Thyroid gland (tissue), 4 donors: ENCODE measurements around the gene VMP1. TPM values are rescaled to one million over a fixed set of nuclear protein-coding genes. Genes with fewer than 3 reads are reported as not detected.

ENCODE experiments used
- DNase-seq, 2 donors: peaks; one replicate each; pipeline ENCODE4 v3.0.0-alpha.2; 2019
- H3K27ac ChIP-seq, 3 donors: fragments of 200-600 bp; sonication (generic); 1 replicate in 2 of 3; 2 replicates in 1 of 3; pipeline ENCODE4 v1.5.1; 2016 to 2019; ENCODE audit warnings: mild to moderate bottlenecking in 1 of 3, moderate library complexity in 1 of 3
- H3K27me3 ChIP-seq: fragments of 200-600 bp; sonication (generic); one replicate; pipeline ENCODE4 v1.5.1; 2019
- H3K36me3 ChIP-seq, 2 donors: fragments of 200-600 bp; sonication (generic); one replicate each; pipeline ENCODE4 v1.5.1; 2016 to 2019
- H3K4me1 ChIP-seq, 2 donors: fragments of 200-600 bp; sonication (generic); one replicate each; pipeline ENCODE4 v1.5.1; 2017 to 2019
- H3K4me3 ChIP-seq, 3 donors: fragments of 200-600 bp; sonication (generic); replicated peaks in 1 of 3; 1 replicate in 2 of 3; 2 replicates in 1 of 3; pipeline ENCODE4 v1.5.1; 2016; ENCODE audit warnings: mild to moderate bottlenecking in 1 of 3
- H3K9me3 ChIP-seq: fragments of 200-600 bp; sonication (generic); one replicate; pipeline ENCODE4 v1.5.1; 2017
- CTCF ChIP-seq, 6 experiments: fragments of 200-600 bp in 3 of 6; fragments of 450-650 bp in 3 of 6; sonication (generic) in 3 of 6; IDR thresholded peaks; one replicate each; pipeline ENCODE4 v1.5.1; 2016 to 2019; ENCODE audit warnings: antibody characterized with exemption in 6 of 6, mild to moderate bottlenecking in 2 of 6, inconsistent platforms in 1 of 6, moderate library complexity in 1 of 6
- POLR2A ChIP-seq, 2 donors: fragments of 450-650 bp; IDR thresholded peaks; one replicate each; pipeline ENCODE4 v1.6.1; 2017; ENCODE audit warnings: antibody characterized with exemption in 2 of 2, mild to moderate bottlenecking in 2 of 2, moderate library complexity in 1 of 2
- WGBS, 2 donors: methylation state at CpG; one replicate each; pipeline ENCODE4 v1.1.5; 2017; 5-methylcytosine and 5-hydroxymethylcytosine counted together
- intact Hi-C: fragments of 100-400 bp; cut with DNase I; formaldehyde crosslinking; loops from one replicate; pipeline ENCODE4 v1.15.1; 2023
- total RNA-seq, 4 donors: library from RNA; depleted of rRNA; stranded (reverse); fragments of >200 nt; gene quantifications; one replicate each; pipeline ENCODE4 v1.2.3, GENCODE V29; 2016

VMP1 gene
- total RNA-seq, 4 donors from 2014 or later = 98.5 to 168 (median 125) TPM

GRCh38 chr17:59793205-59793604 lies 85.8 kb downstream of the VMP1 start:
- no peak overlapping the region for H3K4me3 ChIP-seq
- no peaks in the 10 kb centered on the region for H3K27me3 ChIP-seq
- TF ChIP-seq POLR2A (IDR thresholded peaks at IDR 0.05) = no peak
- no peak for TF ChIP-seq CTCF (IDR thresholded peaks at IDR 0.05)
- H3K9me3 ChIP-seq = no peaks in the 10 kb centered on the region
- no peak overlapping the region for H3K27ac ChIP-seq
- DNase-seq = no peak
- H3K36me3 ChIP-seq = no peaks in the 10 kb centered on the region
- intact Hi-C loops = no loop called here
- peaks cover 0 to 2% of the 10 kb centered on the region in 2 donors for H3K4me1 ChIP-seq
- WGBS, 2 donors = no CpG with 5 or more reads among the region's 6 CpGs

DNA sequence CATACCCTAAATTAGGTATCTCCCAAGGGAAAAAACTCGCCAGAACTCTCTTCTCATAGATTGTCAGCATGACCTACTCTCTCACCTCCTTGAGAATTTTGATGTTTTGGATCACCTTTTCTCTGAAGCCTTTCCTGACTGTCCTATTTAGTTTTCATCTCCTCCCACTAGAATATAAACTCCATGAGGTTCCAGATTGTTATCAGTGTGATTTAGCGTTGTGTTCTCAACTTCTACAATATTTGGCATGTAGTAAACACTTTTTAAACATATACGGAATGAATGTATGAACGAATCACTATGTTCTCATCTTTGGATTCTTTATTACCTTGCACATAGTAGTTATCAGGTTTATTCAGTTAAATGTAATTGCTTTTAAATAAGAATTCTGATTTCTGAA lies 88.7 kb downstream of the VMP1 start:
- 96 to 99% methylated on average over 4 of the region's 4 CpGs for WGBS, 2 donors

GRCh38 chr17:59796785-59797205 lies 89.3 kb downstream of the VMP1 start:
- DNase-seq = no peak
- 88 to 100% methylated on average over 2 of the region's 2 CpGs for WGBS, 2 donors
- TF ChIP-seq POLR2A (IDR thresholded peaks at IDR 0.05) (no peak), CTCF (IDR thresholded peaks at IDR 0.05) (no peak)
- Histone ChIP-seq H3K4me1 (no peaks in the 10 kb centered on the region), H3K36me3 (no peaks in the 10 kb centered on the region), H3K27ac (no peak overlapping the region), H3K9me3 (no peaks in the 10 kb centered on the region), H3K4me3 (no peak overlapping the region), H3K27me3 (no peaks in the 10 kb centered on the region)
- intact Hi-C loops = no loop called here

More for the DNA sequence above, 88.7 kb downstream of the VMP1 start:
- no peaks in the 10 kb centered on the region for H3K27me3 ChIP-seq
- H3K9me3 ChIP-seq = no peaks in the 10 kb centered on the region
- DNase-seq = no peak
- no peaks in the 10 kb centered on the region for H3K36me3 ChIP-seq
- intact Hi-C loops = no loop called here
- no peaks in the 10 kb centered on the region for H3K4me1 ChIP-seq
- TF ChIP-seq POLR2A (IDR thresholded peaks at IDR 0.05) = no peak
- no peak for TF ChIP-seq CTCF (IDR thresholded peaks at IDR 0.05)
- H3K4me3 ChIP-seq = no peak overlapping the region
- H3K27ac ChIP-seq = no peak overlapping the region

DNA sequence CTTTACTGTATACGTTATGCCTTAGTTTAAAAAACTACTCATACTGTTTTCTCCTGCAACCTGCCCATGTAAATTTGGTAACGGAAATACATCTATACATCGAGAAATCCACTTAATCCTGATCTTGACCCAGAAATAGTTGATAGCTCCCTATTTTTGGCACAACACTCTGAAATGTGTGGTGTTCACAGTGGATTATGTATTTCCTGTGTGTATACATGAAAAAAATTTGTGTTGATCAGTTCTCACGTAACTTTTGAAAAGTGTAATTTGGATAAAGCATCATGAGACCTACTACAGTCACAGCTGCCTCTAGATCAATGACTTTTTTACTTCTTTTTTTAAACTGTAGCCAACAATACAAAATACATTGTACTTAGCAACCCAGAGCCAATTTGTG lies 90.7 kb downstream of the VMP1 start:
- no peak overlapping the region for H3K27ac ChIP-seq
- intact Hi-C loops = no loop called here
- WGBS, 2 donors = 95 to 98% methylated on average over 4 of the region's 4 CpGs

DNA sequence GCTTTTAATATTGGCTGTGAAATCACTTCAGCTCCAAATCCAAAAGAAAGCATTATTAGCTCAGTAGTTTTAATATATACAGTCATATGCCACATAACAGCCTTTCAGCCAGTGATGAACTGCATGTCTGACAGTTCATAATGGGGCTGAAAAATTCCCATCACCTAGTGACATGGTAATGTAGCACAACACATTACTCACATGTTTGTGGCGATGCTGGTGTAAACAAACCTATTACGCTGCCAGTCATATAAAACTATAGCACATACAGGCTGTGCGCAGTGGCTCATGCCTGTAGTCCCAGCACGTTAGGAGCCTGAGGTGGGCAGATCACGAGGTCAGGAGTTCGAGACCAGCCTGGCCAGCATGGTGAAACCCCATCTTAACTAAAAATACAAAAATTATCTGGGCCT lies 93.1 kb downstream of the VMP1 start:
- 95 to 100% methylated on average over 6 of the region's 6 CpGs for WGBS, 2 donors
- no peaks in the 10 kb centered on the region for H3K27me3 ChIP-seq
- H3K27ac ChIP-seq = no peak overlapping the region
- no peak overlapping the region for H3K4me3 ChIP-seq
- H3K9me3 ChIP-seq = no peaks in the 10 kb centered on the region
- TF ChIP-seq POLR2A (IDR thresholded peaks at IDR 0.05) = no peak
- TF ChIP-seq CTCF (IDR thresholded peaks at IDR 0.05) = no peak
- DNase-seq = no peak
- H3K4me1 ChIP-seq = peaks cover 0 to under 1% of the 10 kb centered on the region in 2 donors
- H3K36me3 ChIP-seq = no peaks in the 10 kb centered on the region
- intact Hi-C loops = no loop called here

More for the DNA sequence above, 90.7 kb downstream of the VMP1 start:
- TF ChIP-seq CTCF (IDR thresholded peaks at IDR 0.05) = no peak
- no peak for TF ChIP-seq POLR2A (IDR thresholded peaks at IDR 0.05)
- no peaks in the 10 kb centered on the region for H3K36me3 ChIP-seq
- H3K4me3 ChIP-seq = no peak overlapping the region
- no peaks in the 10 kb centered on the region for H3K27me3 ChIP-seq
- DNase-seq = no peak
- no peaks in the 10 kb centered on the region for H3K4me1 ChIP-seq
- H3K9me3 ChIP-seq = no peaks in the 10 kb centered on the region
